Smooth muscle cell (in vitro differentiated cells): ENCODE measurements around the gene CUEDC1. TPM values are rescaled to one million over a fixed set of nuclear protein-coding genes. Genes with fewer than 3 reads are reported as not detected.

ENCODE experiments used
- DNase-seq: peaks from one replicate; lab custom pipeline; 2025; ENCODE audit not compliant: unreplicated experiment; lab: John Stamatoyannopoulos, UW
- H2AFZ ChIP-seq: fragments of 200-600 bp; sonication (generic); 2 replicates; pipeline ENCODE4 v1.6.0; 2016; ENCODE audit warnings: antibody characterized with exemption, low read depth, mild to moderate bottlenecking
- H3F3A ChIP-seq: fragments of 200-600 bp; sonication (generic); 2 replicates; pipeline ENCODE4 v1.6.0; 2017; ENCODE audit warnings: antibody characterized with exemption, low read depth
- H3K27ac ChIP-seq: fragments of 200-600 bp; sonication (generic); 2 replicates; pipeline ENCODE4 v1.5.1; 2016; ENCODE audit warnings: low read depth, mild to moderate bottlenecking
- H3K27me3 ChIP-seq: fragments of 200-600 bp; sonication (generic); 2 replicates; pipeline ENCODE4 v1.6.1; 2016; ENCODE audit warnings: low read depth, mild to moderate bottlenecking
- H3K36me3 ChIP-seq: fragments of 200-600 bp; sonication (generic); 2 replicates; pipeline ENCODE4 v1.5.1; 2016; ENCODE audit warnings: low read depth
- H3K4me1 ChIP-seq: fragments of 200-600 bp; sonication (generic); 2 replicates; pipeline ENCODE4 v1.5.1; 2016; ENCODE audit warnings: low read depth
- H3K4me2 ChIP-seq: fragments of 200-600 bp; sonication (generic); 2 replicates; pipeline ENCODE4 v1.6.0; 2016; ENCODE audit warnings: mild to moderate bottlenecking
- H3K4me3 ChIP-seq: fragments of 200-600 bp; sonication (generic); 2 replicates; pipeline ENCODE4 v1.5.1; 2016; ENCODE audit warnings: mild to moderate bottlenecking
- H3K79me2 ChIP-seq: fragments of 200-600 bp; sonication (generic); 2 replicates; pipeline ENCODE4 v1.6.0; 2016; ENCODE audit warnings: low read depth, mild to moderate bottlenecking
- H3K9ac ChIP-seq: fragments of 200-600 bp; sonication (generic); 2 replicates; pipeline ENCODE4 v1.6.0; 2016; ENCODE audit warnings: low read depth
- H3K9me3 ChIP-seq: fragments of 200-600 bp; sonication (generic); replicated peaks from 2 replicates; pipeline ENCODE4 v1.5.1; 2016; ENCODE audit warnings: low read depth
- H4K20me1 ChIP-seq: fragments of 200-600 bp; sonication (generic); 2 replicates; pipeline ENCODE4 v1.6.0; 2016; ENCODE audit warnings: low read depth
- CTCF ChIP-seq: fragments of 200-600 bp; sonication (generic); IDR thresholded peaks from 2 replicates; pipeline ENCODE4 v1.5.1; 2017; ENCODE audit warnings: borderline replicate concordance, mild to moderate bottlenecking, antibody characterized with exemption; ENCODE audit not compliant: insufficient read depth, poor library complexity, severe bottlenecking
- WGBS: methylation state at CpG from one replicate; pipeline ENCODE4 v1.1.7; 2016; ENCODE audit warnings: low lambda C conversion rate; 5-methylcytosine and 5-hydroxymethylcytosine counted together
- polyA plus RNA-seq: library from polyadenylated mRNA; unstranded; fragments of >200 nt; fragmentation: Nextera tagmentation; extraction: Ambion mirVana; gene quantifications from 2 replicates; pipeline ENCODE4 v1.2.1, GENCODE V29; 2016
- total RNA-seq: library from RNA; depleted of rRNA; stranded (reverse); fragments of >200 nt; gene quantifications from 2 replicates; pipeline ENCODE4 v1.2.3, GENCODE V29; 2014

Gene CUEDC1
- total and polyA plus RNA-seq, 2 experiments from 2014 or later: 11.1 to 11.7 TPM

- no peaks in the 10 kb centered on the region for H3K27me3 ChIP-seq
- no peak for DNase-seq
- no peak overlapping the region for H3K4me2 ChIP-seq
- no peaks in the 10 kb centered on the region for H3K9me3 ChIP-seq
- no peak overlapping the region for H3K4me3 ChIP-seq
- no peak for TF ChIP-seq CTCF
- WGBS: 98% methylated on average over 47 of the region's 67 CpGs
- H3K79me2 ChIP-seq: peaks cover 9% of the 10 kb centered on the region
- no peaks in the 10 kb centered on the region for H4K20me1 ChIP-seq
- H3F3A ChIP-seq: peaks cover 19% of the 10 kb centered on the region
- H2AFZ ChIP-seq: no peak overlapping the region
- peaks cover 21% of the 10 kb centered on the region for H3K4me1 ChIP-seq
- no peaks in the 10 kb centered on the region for H3K36me3 ChIP-seq
- H3K27ac ChIP-seq: no peak overlapping the region
- no peak overlapping the region for H3K9ac ChIP-seq
Observed at GRCh38 chr17:57885148-57885915, 69.9 kb downstream of the CUEDC1 start.

- peak overlapping the region; percentile 81 for H3K27ac ChIP-seq
- WGBS: 33% methylated on average over 9 of the region's 9 CpGs
- no peak overlapping the region for H3K4me3 ChIP-seq
- no peaks in the 10 kb centered on the region for H3K27me3 ChIP-seq
- H2AFZ ChIP-seq: no peak overlapping the region
- H3K36me3 ChIP-seq: no peaks in the 10 kb centered on the region
- no peak for DNase-seq
- no peak overlapping the region for H3K9ac ChIP-seq
- no peaks in the 10 kb centered on the region for H3K79me2 ChIP-seq
- H3K4me2 ChIP-seq: peak overlapping the region; percentile 76
- peaks cover 41% of the 10 kb centered on the region for H3F3A ChIP-seq
- no peaks in the 10 kb centered on the region for H4K20me1 ChIP-seq
- H3K9me3 ChIP-seq: no peaks in the 10 kb centered on the region
- H3K4me1 ChIP-seq: peaks cover 33% of the 10 kb centered on the region
- no peak for TF ChIP-seq CTCF
Observed at GRCh38 chr17:57881783-57882351, 73.3 kb downstream of the CUEDC1 start.

- Histone ChIP-seq H3K79me2 (no peaks in the 10 kb centered on the region), H4K20me1 (no peaks in the 10 kb centered on the region), H3K36me3 (no peaks in the 10 kb centered on the region), H3F3A (peaks cover 41% of the 10 kb centered on the region), H3K27me3 (no peaks in the 10 kb centered on the region), H3K27ac (peak overlapping the region; percentile 81), H3K4me2 (peak overlapping the region; percentile 76), H3K4me1 (peaks cover 36% of the 10 kb centered on the region), H3K4me3 (no peak overlapping the region), H3K9me3 (no peaks in the 10 kb centered on the region), H3K9ac (no peak overlapping the region), H2AFZ (no peak overlapping the region)
- DNase-seq: no peak
- TF ChIP-seq CTCF: no peak
- 33% methylated on average over 8 of the region's 8 CpGs for WGBS
Observed at GRCh38 chr17:57881143-57881542, 74.1 kb downstream of the CUEDC1 start.

GRCh38 chr17:57880086-57880456, 75.1 kb downstream of the CUEDC1 start:
- Histone ChIP-seq H3K4me3 (no peak overlapping the region), H3K4me1 (peaks cover 46% of the 10 kb centered on the region), H3K9ac (peak overlapping the region; percentile 16)

More at GRCh38 chr17:57880086-57880456, 75.1 kb downstream of the CUEDC1 start:
- Histone ChIP-seq H3F3A (peaks cover 41% of the 10 kb centered on the region), H4K20me1 (no peaks in the 10 kb centered on the region), H3K27ac (peak overlapping the region; percentile 81), H3K36me3 (no peaks in the 10 kb centered on the region), H3K9me3 (no peaks in the 10 kb centered on the region), H2AFZ (no peak overlapping the region), H3K4me2 (peak overlapping the region; percentile 22), H3K27me3 (no peaks in the 10 kb centered on the region), H3K79me2 (no peaks in the 10 kb centered on the region)
- no peak for DNase-seq
- 60% methylated on average over 8 of the region's 8 CpGs for WGBS
- no peak for TF ChIP-seq CTCF
